HCT116 (cell line): ENCODE measurements around the gene WDR37. TPM values are rescaled to one million over a fixed set of nuclear protein-coding genes. Genes with fewer than 3 reads are reported as not detected.

Experiments used
- ATAC-seq: fragments of 200-7000 bp; cut with Tn5 transposase; 2 replicates; pipeline ENCODE4 v1.9.1; 2020; ENCODE audit warnings: mild to moderate bottlenecking, moderate library complexity
- BruUV-seq: library from RNA; stranded (reverse); fragments of 400-500 nt; replicated peaks from 2 replicates; lab custom pipeline; 2021; lab: Mats Ljungman, UMichigan
- CTCF ChIA-PET: fragments of 300-600 bp; sonication (Branson Sonifier 250); formaldehyde crosslinking; loops from one replicate; lab custom pipeline; 2021; ENCODE audit warnings: antibody characterized with exemption; lab: Charles Lee
- POLR2A ChIA-PET: fragments of 300-600, 350-600 bp; sonication (Branson Sonifier 250); formaldehyde crosslinking; loops from one replicate; lab custom pipeline; 2021; ENCODE audit warnings: antibody characterized with exemption; lab: Charles Lee
- RAD21 ChIA-PET, 2 experiments: fragments of 300-600 bp; sonication (Branson Sonifier 250); formaldehyde crosslinking; loops; one replicate each; lab custom pipeline; 2023; ENCODE audit warnings: low total read pairs in 2 of 2; ENCODE audit not compliant: uncharacterized antibody in 2 of 2, unreplicated experiment in 2 of 2, low non-redundant PET in 1 of 2; lab: Charles Lee
- DNase-seq: peaks from one replicate; pipeline ENCODE4 v3.0.0-alpha.2; 2010; ENCODE audit warnings: low read depth, low spot score
- H2AFZ ChIP-seq: fragments of 200-600 bp; shearing (Covaris generic), sonication (generic); 2 replicates; pipeline ENCODE4 v1.6.1; 2017; ENCODE audit warnings: low read depth, mixed run types, mixed read lengths, antibody characterized with exemption, low read length; ENCODE audit not compliant: poor library complexity, severe bottlenecking
- H3K27ac ChIP-seq: 2 replicates; pipeline ENCODE4 v1.5.1; 2012; ENCODE audit warnings: low read depth, low read length
- H3K27me3 ChIP-seq: fragments of 200-600 bp; sonication (generic); 2 replicates; pipeline ENCODE4 v1.6.1; 2016; ENCODE audit warnings: mixed run types, low read length, mixed read lengths; ENCODE audit not compliant: insufficient read depth
- H3K36me3 ChIP-seq, 2 experiments: fragments of 200-500 bp in 1 of 2; fragments of 200-600 bp in 1 of 2; sonication (Bioruptor generic) in 1 of 2; sonication (generic) in 1 of 2; 2 replicates each; pipeline versions ENCODE4 v1.5.1 to v1.6.1; 2014 to 2016; ENCODE audit warnings: low read length in 2 of 2, inconsistent platforms in 1 of 2, mixed read lengths in 1 of 2, mixed run types in 1 of 2; ENCODE audit not compliant: insufficient read depth in 2 of 2, control insufficient read depth in 1 of 2
- H3K4me1 ChIP-seq, 2 experiments: fragments of 200-600 bp in 1 of 2; sonication (generic) in 1 of 2; 2 replicates each; pipeline versions ENCODE4 v1.5.1 to v1.6.1; 2012 to 2017; ENCODE audit warnings: low read length in 2 of 2, inconsistent platforms in 1 of 2, mild to moderate bottlenecking in 1 of 2, mixed read lengths in 1 of 2, mixed run types in 1 of 2, moderate library complexity in 1 of 2; ENCODE audit not compliant: insufficient read depth in 2 of 2, control insufficient read depth in 1 of 2
- H3K4me2 ChIP-seq: fragments of 200-600 bp; sonication (generic); 2 replicates; pipeline ENCODE4 v1.6.1; 2017; ENCODE audit warnings: mixed run types, low read length, mixed read lengths
- H3K4me3 ChIP-seq, 2 experiments: fragments of 200-600 bp in 1 of 2; sonication (generic) in 1 of 2; replicated peaks in 1 of 2; 2 replicates each; pipeline ENCODE4 v1.5.1; 2011 to 2016; ENCODE audit warnings: low read length in 2 of 2, control low read depth in 1 of 2, low read depth in 1 of 2, mild to moderate bottlenecking in 1 of 2, mixed read lengths in 1 of 2, mixed run types in 1 of 2
- H3K79me2 ChIP-seq: fragments of 200-600 bp; sonication (generic); 2 replicates; pipeline ENCODE4 v1.6.1; 2017; ENCODE audit warnings: mild to moderate bottlenecking, mixed run types, low read length, moderate library complexity, mixed read lengths; ENCODE audit not compliant: insufficient read depth
- H3K9ac ChIP-seq: fragments of 200-600 bp; sonication (generic); 2 replicates; pipeline ENCODE4 v1.6.1; 2016; ENCODE audit warnings: low read length, mixed read lengths
- H3K9me2 ChIP-seq: fragments of 200-600 bp; sonication (generic), shearing (Covaris generic); 2 replicates; pipeline ENCODE4 v1.6.1; 2017; ENCODE audit warnings: mixed run types, mild to moderate bottlenecking, moderate library complexity; ENCODE audit not compliant: insufficient read depth
- H3K9me3 ChIP-seq, 2 experiments: fragments of 200-500 bp in 1 of 2; fragments of 200-600 bp in 1 of 2; sonication (Bioruptor generic) in 1 of 2; sonication (generic) in 1 of 2; 2 replicates each; pipeline ENCODE4 v1.6.1; 2014 to 2017; ENCODE audit warnings: low read length in 2 of 2, mixed read lengths in 2 of 2, inconsistent platforms in 1 of 2, low read depth in 1 of 2, mild to moderate bottlenecking in 1 of 2, mixed run types in 1 of 2, moderate library complexity in 1 of 2; ENCODE audit not compliant: control insufficient read depth in 1 of 2, insufficient read depth in 1 of 2
- H4K20me1 ChIP-seq: fragments of 200-600 bp; sonication (generic), shearing (Covaris generic); 2 replicates; pipeline ENCODE4 v1.6.1; 2017; ENCODE audit warnings: mixed run types, mild to moderate bottlenecking, moderate library complexity; ENCODE audit not compliant: insufficient read depth
- CBX3 ChIP-seq: IDR thresholded peaks from 2 replicates; pipeline ENCODE4 v1.6.1; 2012; ENCODE audit warnings: low read depth
- CEBPB ChIP-seq: IDR thresholded peaks from 2 replicates; pipeline ENCODE4 v1.6.1; 2012; ENCODE audit warnings: low read depth
- ELF1 ChIP-seq: IDR thresholded peaks from 2 replicates; pipeline ENCODE4 v1.6.1; 2012; ENCODE audit warnings: low read depth, borderline replicate concordance
- EZH2 ChIP-seq: fragments of 200-600 bp; sonication (generic); IDR thresholded peaks from 2 replicates; pipeline ENCODE4 v1.6.1; 2017; ENCODE audit warnings: antibody characterized with exemption, mixed run types
- EZH2phosphoT487 ChIP-seq: fragments of 200-600 bp; IDR thresholded peaks from 2 replicates; pipeline ENCODE4 v1.6.1; 2018; ENCODE audit warnings: antibody characterized with exemption, borderline replicate concordance
- JUND ChIP-seq: IDR thresholded peaks from 2 replicates; pipeline ENCODE4 v1.6.1; 2012
- POLR2A ChIP-seq: IDR thresholded peaks from 2 replicates; pipeline ENCODE4 v1.7.0; 2011; ENCODE audit warnings: borderline replicate concordance; ENCODE audit not compliant: insufficient read depth, insufficient read length; ENCODE audit errors: extremely low read depth
- SIN3A ChIP-seq: IDR thresholded peaks from 2 replicates; pipeline ENCODE4 v1.6.1; 2012; ENCODE audit warnings: low read depth
- SP1 ChIP-seq: IDR thresholded peaks from 2 replicates; pipeline ENCODE4 v1.6.1; 2012; ENCODE audit warnings: low read depth
- SRF ChIP-seq: IDR thresholded peaks from 2 replicates; pipeline ENCODE4 v1.6.1; 2012; ENCODE audit warnings: low read depth
- TCF7L2 ChIP-seq: IDR thresholded peaks from 2 replicates; pipeline ENCODE4 v1.7.0; 2011; ENCODE audit warnings: borderline replicate concordance, inconsistent platforms; ENCODE audit not compliant: insufficient read depth, insufficient read length; ENCODE audit errors: extremely low read depth
- ZFX ChIP-seq: fragments of 450-650 bp; IDR thresholded peaks from 2 replicates; pipeline ENCODE4 v1.6.1; 2017
- ZNF274 ChIP-seq: fragments of 200-500 bp; sonication (Bioruptor generic); IDR thresholded peaks from 2 replicates; pipeline ENCODE4 v1.6.1; 2014; ENCODE audit warnings: mild to moderate bottlenecking, low read depth, low read length, inconsistent platforms
- intact Hi-C: fragments of 100-400 bp; cut with micrococcal nuclease; formaldehyde crosslinking; loops from 2 replicates; pipeline ENCODE4 v1.10.0; 2022
- total RNA-seq: library from RNA; stranded (reverse); gene quantifications from one replicate; pipeline ENCODE4 v1.2.1, GENCODE V29; 2021; ENCODE audit not compliant: unreplicated experiment
- TF ChIP-seq, protein P1 (sequence below), 3 experiments: fragments of 200-600 bp in 1 of 3; sonication (generic) in 1 of 3; IDR thresholded peaks in 2 of 3; conservative IDR thresholded peaks in 1 of 3; 2 replicates each; pipeline ENCODE4 v1.5.1; 2012 to 2017; ENCODE audit warnings: low read depth in 2 of 3, low read length in 2 of 3, antibody characterized with exemption in 1 of 3, borderline replicate concordance in 1 of 3, control low read depth in 1 of 3, mild to moderate bottlenecking in 1 of 3, mixed read lengths in 1 of 3, mixed run types in 1 of 3, moderate library complexity in 1 of 3; ENCODE audit not compliant: insufficient read depth in 1 of 3
- TF ChIP-seq, protein P2 (sequence below): IDR thresholded peaks from 2 replicates; pipeline ENCODE4 v1.6.1; 2012
- TF ChIP-seq, protein P3 (sequence below): IDR thresholded peaks from 2 replicates; pipeline ENCODE4 v1.6.1; 2012; ENCODE audit warnings: low read depth
- TF ChIP-seq, protein P4 (sequence below): IDR thresholded peaks from 2 replicates; pipeline ENCODE4 v1.6.1; 2012

WDR37 gene
- total RNA-seq, 1 experiment from 2014 or later = 9.1 TPM

DNA sequence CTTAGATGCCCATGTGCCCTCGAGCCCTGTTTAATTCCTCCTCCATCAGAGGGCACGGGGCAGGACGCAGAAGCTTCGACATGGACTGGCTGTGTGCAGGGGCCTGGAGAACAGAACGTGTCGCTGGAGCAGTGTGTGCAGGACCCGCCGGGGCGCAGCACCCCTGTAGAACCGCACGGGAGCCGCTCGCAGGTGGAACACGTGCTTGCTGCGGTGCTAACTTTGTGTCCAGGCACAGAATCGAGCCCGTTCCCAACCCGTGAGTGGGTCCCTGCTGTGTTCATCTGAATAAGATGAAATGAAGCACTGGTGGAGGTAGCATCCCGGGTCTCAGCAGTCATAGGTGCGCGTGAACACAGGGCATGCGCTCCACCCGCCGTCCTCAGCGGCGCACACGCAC is 116.9 kb downstream of the WDR37 start:
- RAD21 ChIA-PET = no interaction called here
- CTCF ChIA-PET = no interaction called here
- POLR2A ChIA-PET = no interaction called here

DNA sequence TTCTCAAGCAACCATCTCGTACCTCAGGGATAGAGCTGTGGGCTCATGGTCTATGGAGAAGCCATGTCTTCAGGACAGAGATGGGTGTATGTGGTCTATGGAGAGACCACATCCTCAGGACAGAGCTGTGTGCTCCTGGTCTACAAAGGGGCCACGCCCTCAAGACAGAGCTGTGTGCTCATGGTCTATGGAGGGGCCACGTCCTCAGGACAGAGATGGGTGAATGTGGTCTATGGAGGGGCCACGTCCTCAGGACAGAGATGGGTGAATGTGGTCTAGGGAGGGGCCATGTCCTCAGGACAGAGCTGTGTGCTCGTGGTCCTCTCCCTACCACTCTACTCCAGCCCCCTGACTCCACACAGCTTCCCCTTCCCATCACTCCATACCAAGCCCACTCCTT is 117.8 kb downstream of the WDR37 start:
- Histone ChIP-seq H3K79me2 (no peaks in the 10 kb centered on the region), H3K4me3 (no peak overlapping the region), H4K20me1 (no peaks in the 10 kb centered on the region), H3K27ac (no peak overlapping the region), H3K9me2 (no peaks in the 10 kb centered on the region), H2AFZ (no peak overlapping the region), H3K36me3 (no peaks in the 10 kb centered on the region), H3K9me3 (no peaks in the 10 kb centered on the region), H3K4me1 (no peaks in the 10 kb centered on the region), H3K9ac (no peak overlapping the region), H3K4me2 (no peak overlapping the region), H3K27me3 (peaks cover 4% of the 10 kb centered on the region; the same call in 1 of the 2 replicates)
- ChIA-PET RAD21 (no interaction called here), CTCF (no interaction called here), POLR2A (no interaction called here)
- DNase-seq (no peak), ATAC-seq (no peak)
- TF ChIP-seq EZH2 (no peak), TCF7L2 (no peak), SP1 (no peak), ELF1 (no peak), SIN3A (no peak), JUND (no peak), POLR2A (no peak), SRF (no peak), EZH2phosphoT487 (no peak), CBX3 (no peak), ZNF274 (no peak), ZFX (no peak), CEBPB (no peak)
- TF ChIP-seq, protein P1, sequence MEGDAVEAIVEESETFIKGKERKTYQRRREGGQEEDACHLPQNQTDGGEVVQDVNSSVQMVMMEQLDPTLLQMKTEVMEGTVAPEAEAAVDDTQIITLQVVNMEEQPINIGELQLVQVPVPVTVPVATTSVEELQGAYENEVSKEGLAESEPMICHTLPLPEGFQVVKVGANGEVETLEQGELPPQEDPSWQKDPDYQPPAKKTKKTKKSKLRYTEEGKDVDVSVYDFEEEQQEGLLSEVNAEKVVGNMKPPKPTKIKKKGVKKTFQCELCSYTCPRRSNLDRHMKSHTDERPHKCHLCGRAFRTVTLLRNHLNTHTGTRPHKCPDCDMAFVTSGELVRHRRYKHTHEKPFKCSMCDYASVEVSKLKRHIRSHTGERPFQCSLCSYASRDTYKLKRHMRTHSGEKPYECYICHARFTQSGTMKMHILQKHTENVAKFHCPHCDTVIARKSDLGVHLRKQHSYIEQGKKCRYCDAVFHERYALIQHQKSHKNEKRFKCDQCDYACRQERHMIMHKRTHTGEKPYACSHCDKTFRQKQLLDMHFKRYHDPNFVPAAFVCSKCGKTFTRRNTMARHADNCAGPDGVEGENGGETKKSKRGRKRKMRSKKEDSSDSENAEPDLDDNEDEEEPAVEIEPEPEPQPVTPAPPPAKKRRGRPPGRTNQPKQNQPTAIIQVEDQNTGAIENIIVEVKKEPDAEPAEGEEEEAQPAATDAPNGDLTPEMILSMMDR (IDR thresholded peaks at IDR 0.05 in 2 of 3, conservative IDR thresholded peaks at IDR 0.05 in 1 of 3; ENCODE audit: borderline replicate concordance in 1 of 3, insufficient read depth in 1 of 3, low read depth in 2 of 3, low read length in 2 of 3) = no peak
- TF ChIP-seq, protein P2, sequence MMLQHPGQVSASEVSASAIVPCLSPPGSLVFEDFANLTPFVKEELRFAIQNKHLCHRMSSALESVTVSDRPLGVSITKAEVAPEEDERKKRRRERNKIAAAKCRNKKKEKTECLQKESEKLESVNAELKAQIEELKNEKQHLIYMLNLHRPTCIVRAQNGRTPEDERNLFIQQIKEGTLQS = no peak
- TF ChIP-seq, protein P3, sequence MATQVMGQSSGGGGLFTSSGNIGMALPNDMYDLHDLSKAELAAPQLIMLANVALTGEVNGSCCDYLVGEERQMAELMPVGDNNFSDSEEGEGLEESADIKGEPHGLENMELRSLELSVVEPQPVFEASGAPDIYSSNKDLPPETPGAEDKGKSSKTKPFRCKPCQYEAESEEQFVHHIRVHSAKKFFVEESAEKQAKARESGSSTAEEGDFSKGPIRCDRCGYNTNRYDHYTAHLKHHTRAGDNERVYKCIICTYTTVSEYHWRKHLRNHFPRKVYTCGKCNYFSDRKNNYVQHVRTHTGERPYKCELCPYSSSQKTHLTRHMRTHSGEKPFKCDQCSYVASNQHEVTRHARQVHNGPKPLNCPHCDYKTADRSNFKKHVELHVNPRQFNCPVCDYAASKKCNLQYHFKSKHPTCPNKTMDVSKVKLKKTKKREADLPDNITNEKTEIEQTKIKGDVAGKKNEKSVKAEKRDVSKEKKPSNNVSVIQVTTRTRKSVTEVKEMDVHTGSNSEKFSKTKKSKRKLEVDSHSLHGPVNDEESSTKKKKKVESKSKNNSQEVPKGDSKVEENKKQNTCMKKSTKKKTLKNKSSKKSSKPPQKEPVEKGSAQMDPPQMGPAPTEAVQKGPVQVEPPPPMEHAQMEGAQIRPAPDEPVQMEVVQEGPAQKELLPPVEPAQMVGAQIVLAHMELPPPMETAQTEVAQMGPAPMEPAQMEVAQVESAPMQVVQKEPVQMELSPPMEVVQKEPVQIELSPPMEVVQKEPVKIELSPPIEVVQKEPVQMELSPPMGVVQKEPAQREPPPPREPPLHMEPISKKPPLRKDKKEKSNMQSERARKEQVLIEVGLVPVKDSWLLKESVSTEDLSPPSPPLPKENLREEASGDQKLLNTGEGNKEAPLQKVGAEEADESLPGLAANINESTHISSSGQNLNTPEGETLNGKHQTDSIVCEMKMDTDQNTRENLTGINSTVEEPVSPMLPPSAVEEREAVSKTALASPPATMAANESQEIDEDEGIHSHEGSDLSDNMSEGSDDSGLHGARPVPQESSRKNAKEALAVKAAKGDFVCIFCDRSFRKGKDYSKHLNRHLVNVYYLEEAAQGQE = no peak
- no TSS peak for BruUV-seq
- intact Hi-C loops = no loop called here

More for the DNA sequence above, 116.9 kb downstream of the WDR37 start:
- no TSS peak for BruUV-seq
- Histone ChIP-seq H3K36me3 (no peaks in the 10 kb centered on the region), H2AFZ (no peak overlapping the region), H3K9me2 (no peaks in the 10 kb centered on the region), H3K9ac (no peak overlapping the region), H3K4me3 (no peak overlapping the region), H4K20me1 (no peaks in the 10 kb centered on the region), H3K4me1 (no peaks in the 10 kb centered on the region), H3K9me3 (no peaks in the 10 kb centered on the region), H3K27me3 (peaks cover 4% of the 10 kb centered on the region), H3K27ac (no peak overlapping the region), H3K4me2 (no peak overlapping the region), H3K79me2 (no peaks in the 10 kb centered on the region)
- no peak for TF ChIP-seq POLR2A
- TF ChIP-seq, protein P4, sequence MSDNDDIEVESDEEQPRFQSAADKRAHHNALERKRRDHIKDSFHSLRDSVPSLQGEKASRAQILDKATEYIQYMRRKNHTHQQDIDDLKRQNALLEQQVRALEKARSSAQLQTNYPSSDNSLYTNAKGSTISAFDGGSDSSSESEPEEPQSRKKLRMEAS = no peak
- DNase-seq (no peak), ATAC-seq (no peak)
- intact Hi-C loops = no loop called here
